SK-N-MC (cell line): ENCODE measurements around the gene AKT2.

Source experiments
- EZH2 ChIP-seq: fragments of 200-600 bp; sonication (generic); IDR thresholded peaks from one replicate; pipeline ENCODE4 v1.6.1; 2017; ENCODE audit warnings: antibody characterized with exemption
- POLR2AphosphoS5 ChIP-seq: IDR thresholded peaks from 2 replicates; pipeline ENCODE4 v1.6.1; 2012; ENCODE audit warnings: mild to moderate bottlenecking, low read depth, low read length, borderline replicate concordance

DNA sequence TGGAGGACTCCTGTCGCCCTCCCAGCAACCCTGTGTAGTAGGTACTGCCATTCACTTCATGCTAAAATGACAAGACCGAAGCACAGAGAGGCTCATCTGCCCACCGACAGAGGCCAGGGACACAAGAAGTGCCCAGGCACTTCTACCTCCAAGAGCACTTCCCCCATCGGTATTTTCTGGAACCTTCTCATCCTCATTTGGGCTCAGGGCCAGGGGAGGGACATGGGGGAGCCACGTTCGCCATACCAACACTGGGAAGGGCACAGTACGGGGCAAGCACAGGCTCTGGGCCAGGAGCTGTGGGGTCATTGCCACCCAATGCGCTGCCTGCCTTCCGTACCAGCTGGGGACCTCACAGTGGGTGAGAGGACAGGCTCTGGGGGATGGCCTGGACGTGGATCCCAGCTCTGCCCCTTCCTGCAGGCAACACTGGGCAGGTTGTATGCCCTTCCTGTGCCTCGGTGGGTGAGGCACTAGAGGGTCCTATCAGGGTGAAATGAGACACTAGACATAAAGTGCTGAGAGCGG, 37.3 kb downstream of the AKT2 start:
- TF ChIP-seq POLR2AphosphoS5 (no peak), EZH2 (no peak)
